SK-N-SH (cell line): Measurements from ENCODE around the gene TBC1D2B. TPM values are rescaled to one million over a fixed set of nuclear protein-coding genes. Genes with fewer than 3 reads are reported as not detected.

ENCODE experiments used
- CTCF ChIA-PET: fragments of 300-600, 350-600 bp; formaldehyde crosslinking; extraction: SDS; loops from one replicate; lab custom pipeline; 2021; lab: Yijun Ruan, JAX
- POLR2A ChIA-PET: fragments of 350-600 bp; sonication (Branson Sonifier 250); formaldehyde crosslinking; extraction: SDS; loops from one replicate; lab custom pipeline; 2020; ENCODE audit warnings: antibody characterized with exemption, inconsistent platforms; lab: Yijun Ruan, JAX
- DNase-seq: peaks from one replicate; pipeline ENCODE4 v3.0.0; 2012
- H2AFZ ChIP-seq: fragments of 200-600 bp; sonication (generic); 2 replicates; pipeline ENCODE4 v1.8.1; 2016; ENCODE audit warnings: antibody characterized with exemption, mild to moderate bottlenecking, low read depth
- H3F3A ChIP-seq: fragments of 200-600 bp; sonication (generic); replicated peaks from 2 replicates; pipeline ENCODE3; 2016; ENCODE audit warnings: antibody characterized with exemption, mild to moderate bottlenecking; ENCODE audit not compliant: insufficient read depth
- H3K27ac ChIP-seq, 2 experiments: fragments of 200-500 bp in 1 of 2; fragments of 200-600 bp in 1 of 2; sonication (Bioruptor generic) in 1 of 2; sonication (generic), shearing (Covaris generic) in 1 of 2; 2 replicates each; pipeline versions ENCODE4 v1.5.1 to v1.6.1; 2014 to 2016; ENCODE audit warnings: low read depth in 2 of 2, inconsistent platforms in 1 of 2, low read length in 1 of 2, mild to moderate bottlenecking in 1 of 2, mixed read lengths in 1 of 2
- H3K27me3 ChIP-seq: fragments of 200-600 bp; sonication (generic), shearing (Covaris generic); 2 replicates; pipeline ENCODE4 v1.6.1; 2016; ENCODE audit warnings: mixed run types; ENCODE audit not compliant: insufficient read depth
- H3K36me3 ChIP-seq, 2 experiments: fragments of 200-500 bp in 1 of 2; fragments of 200-600 bp in 1 of 2; sonication (Bioruptor generic) in 1 of 2; sonication (generic) in 1 of 2; replicated peaks in 1 of 2; 2 replicates each; pipeline versions ENCODE3 to v1.5.1; 2014 to 2016; ENCODE audit warnings: low read length in 1 of 2, mild to moderate bottlenecking in 1 of 2; ENCODE audit not compliant: insufficient read depth in 2 of 2, control insufficient read depth in 1 of 2
- H3K4me1 ChIP-seq, 2 experiments: fragments of 200-500 bp in 1 of 2; fragments of 200-600 bp in 1 of 2; sonication (Bioruptor generic) in 1 of 2; sonication (generic), shearing (Covaris generic) in 1 of 2; 2 replicates each; pipeline versions ENCODE4 v1.5.1 to v1.6.1; 2014 to 2016; ENCODE audit warnings: low read depth in 1 of 2, low read length in 1 of 2, mixed run types in 1 of 2; ENCODE audit not compliant: insufficient read depth in 2 of 2, control insufficient read depth in 1 of 2
- H3K4me2 ChIP-seq: fragments of 200-600 bp; sonication (generic), shearing (Covaris generic); 2 replicates; pipeline ENCODE4 v1.6.1; 2017; ENCODE audit warnings: mixed run types
- H3K4me3 ChIP-seq, 2 experiments: fragments of 200-500 bp in 1 of 2; fragments of 200-600 bp in 1 of 2; sonication (Bioruptor generic) in 1 of 2; sonication (generic), shearing (Covaris generic) in 1 of 2; 2 replicates each; pipeline versions ENCODE4 v1.5.1 to v1.8.1; 2014 to 2016; ENCODE audit warnings: low read depth in 2 of 2, inconsistent platforms in 1 of 2, low read length in 1 of 2, mild to moderate bottlenecking in 1 of 2, mixed read lengths in 1 of 2, moderate library complexity in 1 of 2
- H3K79me2 ChIP-seq: fragments of 200-600 bp; sonication (generic); 2 replicates; pipeline ENCODE4 v1.8.1; 2017; ENCODE audit warnings: mild to moderate bottlenecking; ENCODE audit not compliant: insufficient read depth
- H3K9ac ChIP-seq: fragments of 200-600 bp; sonication (generic); 2 replicates; pipeline ENCODE4 v1.6.1; 2017; ENCODE audit warnings: mixed run types
- H3K9me2 ChIP-seq: fragments of 200-600 bp; sonication (generic); 2 replicates; pipeline ENCODE4 v1.6.1; 2017; ENCODE audit warnings: mixed run types
- H3K9me3 ChIP-seq: fragments of 200-600 bp; sonication (generic); 2 replicates; pipeline ENCODE4 v1.6.1; 2017; ENCODE audit warnings: mixed run types, mild to moderate bottlenecking, moderate library complexity
- H4K20me1 ChIP-seq: fragments of 200-600 bp; sonication (generic); 2 replicates; pipeline ENCODE4 v1.6.1; 2017; ENCODE audit warnings: mild to moderate bottlenecking, mixed run types; ENCODE audit not compliant: insufficient read depth
- CTCF ChIP-seq: fragments of 200-600 bp; sonication (generic); IDR thresholded peaks from 2 replicates; pipeline ENCODE4 v1.6.1; 2017; ENCODE audit warnings: antibody characterized with exemption, mild to moderate bottlenecking, moderate library complexity
- EZH2phosphoT487 ChIP-seq: fragments of 200-600 bp; sonication (generic); IDR thresholded peaks from 2 replicates; pipeline ENCODE4 v1.6.1; 2017; ENCODE audit warnings: low read depth, mixed run types, mild to moderate bottlenecking, antibody characterized with exemption, moderate library complexity, borderline replicate concordance
- FOSL2 ChIP-seq: IDR thresholded peaks from 2 replicates; pipeline ENCODE4 v1.4.0; 2012; ENCODE audit warnings: low read depth, mild to moderate bottlenecking, moderate library complexity, borderline replicate concordance
- GABPA ChIP-seq: IDR thresholded peaks from 2 replicates; pipeline ENCODE4 v1.4.0; 2012; ENCODE audit warnings: low read depth, mild to moderate bottlenecking
- GATA2 ChIP-seq: sonication (generic); formaldehyde crosslinking; IDR thresholded peaks from 2 replicates; pipeline ENCODE4 v1.5.0; 2020; ENCODE audit warnings: mild to moderate bottlenecking, missing genetic modification reagents
- JUND ChIP-seq: IDR thresholded peaks from 2 replicates; pipeline ENCODE4 v1.4.0; 2012
- MAX ChIP-seq: IDR thresholded peaks from 2 replicates; pipeline ENCODE4 v1.4.0; 2012; ENCODE audit warnings: low read depth
- MEF2A ChIP-seq: IDR thresholded peaks from 2 replicates; pipeline ENCODE4 v1.4.0; 2012; ENCODE audit warnings: low read depth, borderline replicate concordance
- MXI1 ChIP-seq: IDR thresholded peaks from 2 replicates; pipeline ENCODE4 v1.6.1; 2012; ENCODE audit warnings: mild to moderate bottlenecking, low read depth, low read length, improper control_type of control experiment
- RAD21 ChIP-seq: IDR thresholded peaks from 2 replicates; pipeline ENCODE4 v1.6.1; 2012; ENCODE audit warnings: mild to moderate bottlenecking, low read length
- TAF1 ChIP-seq: IDR thresholded peaks from 2 replicates; pipeline ENCODE4 v1.6.1; 2012; ENCODE audit warnings: low read depth, mild to moderate bottlenecking, low read length, moderate library complexity, borderline replicate concordance
- TEAD4 ChIP-seq: IDR thresholded peaks from 2 replicates; pipeline ENCODE4 v1.4.0; 2012; ENCODE audit warnings: mild to moderate bottlenecking, borderline replicate concordance; ENCODE audit not compliant: insufficient read depth
- USF1 ChIP-seq: IDR thresholded peaks from 2 replicates; pipeline ENCODE4 v1.4.0; 2012; ENCODE audit warnings: low read depth, borderline replicate concordance
- WGBS: methylation state at CpG from one replicate; pipeline ENCODE4 v1.1.6; 2017; ENCODE audit warnings: low lambda C conversion rate; 5-methylcytosine and 5-hydroxymethylcytosine counted together
- polyA plus RNA-seq, 3 experiments: library from polyadenylated mRNA; depleted of rRNA; stranded (reverse); fragments of >200 nt; gene quantifications; 2 replicates each; pipeline ENCODE4 v1.2.3, GENCODE V29; 2012

The TBC1D2B gene
- polyA plus RNA-seq, 1 of the 3 experiments (the other 2 are of a cell fraction) = 19.0 TPM

- Histone ChIP-seq H3K79me2 (peaks cover 55% of the 10 kb centered on the region), H3K9ac (peak overlapping the region; percentile 75)
Measured at GRCh38 chr15:78076231-78077052, 1.1 kb downstream of the TBC1D2B start.

GRCh38 chr15:78075490-78076230, 1.9 kb downstream of the TBC1D2B start:
- Histone ChIP-seq H3K9me2 (no peaks in the 10 kb centered on the region), H3K4me3 (peak overlapping the region; percentile 75 to 89), H3K9ac (peak overlapping the region; percentile 75), H3F3A (peaks cover 32% of the 10 kb centered on the region), H3K4me2 (peak overlapping the region; percentile 83), H3K36me3 (peaks cover 0 to 7% of the 10 kb centered on the region in 2 experiments), H3K27me3 (no peaks in the 10 kb centered on the region), H3K79me2 (peaks cover 63% of the 10 kb centered on the region), H3K9me3 (no peaks in the 10 kb centered on the region), H3K27ac (peak overlapping the region; percentile 78 to 99), H3K4me1 (peaks cover 20 to 24% of the 10 kb centered on the region in 2 experiments), H4K20me1 (no peaks in the 10 kb centered on the region; the same call in 1 of the 2 replicates), H2AFZ (no peak overlapping the region)
- CTCF ChIA-PET = interaction anchor here (0.8 to 2.0 kb wide), 9 partner anchors 8 to 116 kb away, joined by 3 to 8 read pairs (median 3); no protein-coding TSS in a partner anchor
- no peak for TF ChIP-seq MXI1
- peak; percentile 61; the same call in 1 of the 2 replicates for TF ChIP-seq FOSL2
- TF ChIP-seq JUND = peak; percentile 67; the same call in 1 of the 2 replicates
- TF ChIP-seq CTCF = 0 out of 2 replicates have a peak, but pooled peaks have one; percentile 6
- TF ChIP-seq EZH2phosphoT487 = no peak
- no peak for TF ChIP-seq GABPA
- TF ChIP-seq MEF2A = no peak
- TF ChIP-seq USF1 = no peak
- peak; percentile 63; the same call in 1 of the 2 replicates for TF ChIP-seq TAF1
- peak; percentile 29; the same call in 1 of the 2 replicates for TF ChIP-seq MAX
- 0 out of 2 replicates have a peak, but pooled peaks have one; percentile 34 for TF ChIP-seq TEAD4
- DNase-seq = no peak
- 13% methylated on average over 7 of the region's 7 CpGs for WGBS
- POLR2A ChIA-PET = interaction anchor here (0.8 to 1.6 kb wide), 2 partner anchors 8 to 108 kb away, joined by 3 to 4 read pairs; no protein-coding TSS in a partner anchor

More at GRCh38 chr15:78076231-78077052, 1.1 kb downstream of the TBC1D2B start:
- CTCF ChIA-PET = interaction anchor here (0.8 to 2.0 kb wide), 11 partner anchors 9 to 117 kb away, joined by 3 to 8 read pairs (median 3); no protein-coding TSS in a partner anchor
- POLR2A ChIA-PET = interaction anchor here (0.8 to 1.6 kb wide), 2 partner anchors 9 to 108 kb away, joined by 3 to 4 read pairs; no protein-coding TSS in a partner anchor
- H4K20me1 ChIP-seq = no peaks in the 10 kb centered on the region; the same call in 1 of the 2 replicates
- H3K36me3 ChIP-seq = peaks cover 0 to 7% of the 10 kb centered on the region in 2 experiments
- H3K27me3 ChIP-seq = no peaks in the 10 kb centered on the region
- H3K4me1 ChIP-seq = peaks cover 17 to 24% of the 10 kb centered on the region in 2 experiments
- peak overlapping the region; percentile 75 to 89 for H3K4me3 ChIP-seq
- 71% methylated on average over 17 of the region's 17 CpGs for WGBS
- TF ChIP-seq RAD21 (peak; percentile 28; the same call in 1 of the 2 replicates), GATA2 (CRISPR knock-in tag) (no peak), CTCF (peak; percentile 35)
- peak overlapping the region; percentile 83 for H3K4me2 ChIP-seq
- H2AFZ ChIP-seq = peak overlapping the region; percentile 0; the same call in 1 of the 2 replicates
- no peaks in the 10 kb centered on the region for H3K9me2 ChIP-seq
- H3F3A ChIP-seq = peaks cover 32% of the 10 kb centered on the region
- H3K9me3 ChIP-seq = no peaks in the 10 kb centered on the region
- peak overlapping the region; percentile 80 to 99 for H3K27ac ChIP-seq
- peak; percentile 44 for DNase-seq
